Smooth muscle cell (in vitro differentiated cells): Measurements from ENCODE around the gene TMTC1. TPM values are rescaled to one million over a fixed set of nuclear protein-coding genes. Genes with fewer than 3 reads are reported as not detected.

Experiments used
- DNase-seq: peaks from one replicate; lab custom pipeline; 2025; ENCODE audit not compliant: unreplicated experiment; lab: John Stamatoyannopoulos, UW
- H2AFZ ChIP-seq: fragments of 200-600 bp; sonication (generic); 2 replicates; pipeline ENCODE4 v1.6.0; 2016; ENCODE audit warnings: antibody characterized with exemption, low read depth, mild to moderate bottlenecking
- H3F3A ChIP-seq: fragments of 200-600 bp; sonication (generic); 2 replicates; pipeline ENCODE4 v1.6.0; 2017; ENCODE audit warnings: antibody characterized with exemption, low read depth
- H3K27ac ChIP-seq: fragments of 200-600 bp; sonication (generic); 2 replicates; pipeline ENCODE4 v1.5.1; 2016; ENCODE audit warnings: low read depth, mild to moderate bottlenecking
- H3K27me3 ChIP-seq: fragments of 200-600 bp; sonication (generic); 2 replicates; pipeline ENCODE4 v1.6.1; 2016; ENCODE audit warnings: low read depth, mild to moderate bottlenecking
- H3K36me3 ChIP-seq: fragments of 200-600 bp; sonication (generic); 2 replicates; pipeline ENCODE4 v1.5.1; 2016; ENCODE audit warnings: low read depth
- H3K4me1 ChIP-seq: fragments of 200-600 bp; sonication (generic); 2 replicates; pipeline ENCODE4 v1.5.1; 2016; ENCODE audit warnings: low read depth
- H3K4me2 ChIP-seq: fragments of 200-600 bp; sonication (generic); 2 replicates; pipeline ENCODE4 v1.6.0; 2016; ENCODE audit warnings: mild to moderate bottlenecking
- H3K4me3 ChIP-seq: fragments of 200-600 bp; sonication (generic); 2 replicates; pipeline ENCODE4 v1.5.1; 2016; ENCODE audit warnings: mild to moderate bottlenecking
- H3K79me2 ChIP-seq: fragments of 200-600 bp; sonication (generic); 2 replicates; pipeline ENCODE4 v1.6.0; 2016; ENCODE audit warnings: low read depth, mild to moderate bottlenecking
- H3K9ac ChIP-seq: fragments of 200-600 bp; sonication (generic); 2 replicates; pipeline ENCODE4 v1.6.0; 2016; ENCODE audit warnings: low read depth
- H3K9me3 ChIP-seq: fragments of 200-600 bp; sonication (generic); replicated peaks from 2 replicates; pipeline ENCODE4 v1.5.1; 2016; ENCODE audit warnings: low read depth
- H4K20me1 ChIP-seq: fragments of 200-600 bp; sonication (generic); 2 replicates; pipeline ENCODE4 v1.6.0; 2016; ENCODE audit warnings: low read depth
- CTCF ChIP-seq: fragments of 200-600 bp; sonication (generic); IDR thresholded peaks from 2 replicates; pipeline ENCODE4 v1.5.1; 2017; ENCODE audit warnings: borderline replicate concordance, mild to moderate bottlenecking, antibody characterized with exemption; ENCODE audit not compliant: insufficient read depth, poor library complexity, severe bottlenecking
- WGBS: methylation state at CpG from one replicate; pipeline ENCODE4 v1.1.7; 2016; ENCODE audit warnings: low lambda C conversion rate; 5-methylcytosine and 5-hydroxymethylcytosine counted together
- polyA plus RNA-seq: library from polyadenylated mRNA; unstranded; fragments of >200 nt; fragmentation: Nextera tagmentation; extraction: Ambion mirVana; gene quantifications from 2 replicates; pipeline ENCODE4 v1.2.1, GENCODE V29; 2016
- total RNA-seq: library from RNA; depleted of rRNA; stranded (reverse); fragments of >200 nt; gene quantifications from 2 replicates; pipeline ENCODE4 v1.2.3, GENCODE V29; 2014

TMTC1 gene
- total and polyA plus RNA-seq, 2 experiments from 2014 or later = 3.5 to 8.7 TPM

- Histone ChIP-seq H2AFZ (no peak overlapping the region), H3K27me3 (no peaks in the 10 kb centered on the region), H3F3A (no peaks in the 10 kb centered on the region), H3K4me3 (no peak overlapping the region), H3K36me3 (no peaks in the 10 kb centered on the region), H3K9ac (no peak overlapping the region), H3K79me2 (no peaks in the 10 kb centered on the region), H3K4me1 (no peaks in the 10 kb centered on the region), H4K20me1 (no peaks in the 10 kb centered on the region), H3K9me3 (no peaks in the 10 kb centered on the region), H3K27ac (no peak overlapping the region), H3K4me2 (no peak overlapping the region)
- no peak for DNase-seq
- WGBS = 89% methylated on average over 3 of the region's 3 CpGs
- TF ChIP-seq CTCF = no peak
These were observed 278.6 kb downstream of the TMTC1 start for GRCh38 chr12:29505122-29505521.

GRCh38 chr12:29503283-29503682 is 280.5 kb downstream of the TMTC1 start:
- no peak overlapping the region for H3K27ac ChIP-seq
- no peak overlapping the region for H3K9ac ChIP-seq
- no peaks in the 10 kb centered on the region for H3K9me3 ChIP-seq
- H4K20me1 ChIP-seq = no peaks in the 10 kb centered on the region
- no peak overlapping the region for H3K4me3 ChIP-seq
- no peaks in the 10 kb centered on the region for H3K27me3 ChIP-seq
- H3F3A ChIP-seq = no peaks in the 10 kb centered on the region
- no peak for DNase-seq
- H3K4me2 ChIP-seq = no peak overlapping the region
- no peaks in the 10 kb centered on the region for H3K36me3 ChIP-seq
- no peak overlapping the region for H2AFZ ChIP-seq
- no peaks in the 10 kb centered on the region for H3K79me2 ChIP-seq
- no peak for TF ChIP-seq CTCF
- no peaks in the 10 kb centered on the region for H3K4me1 ChIP-seq

- Histone ChIP-seq H3K36me3 (no peaks in the 10 kb centered on the region), H3K4me3 (no peak overlapping the region), H3F3A (no peaks in the 10 kb centered on the region), H3K4me1 (no peaks in the 10 kb centered on the region), H3K79me2 (no peaks in the 10 kb centered on the region), H4K20me1 (no peaks in the 10 kb centered on the region), H3K9me3 (no peaks in the 10 kb centered on the region), H3K27ac (no peak overlapping the region), H2AFZ (no peak overlapping the region), H3K27me3 (no peaks in the 10 kb centered on the region), H3K9ac (no peak overlapping the region), H3K4me2 (no peak overlapping the region)
- DNase-seq = no peak
- WGBS = 98% methylated on average over 3 of the region's 3 CpGs
- TF ChIP-seq CTCF = no peak
These were observed 284.5 kb downstream of the TMTC1 start for GRCh38 chr12:29499235-29499634.

- no peak within 1 kb of the TSS for H3K4me3 ChIP-seq
- H3K9me3 ChIP-seq = no peaks in the 10 kb centered on the region
- H3F3A ChIP-seq = no peaks in the 10 kb centered on the region
- no peak for DNase-seq
- no peaks in the 10 kb centered on the region for H4K20me1 ChIP-seq
- H3K4me2 ChIP-seq = no peak within 1 kb of the TSS
- no peaks in the 10 kb centered on the region for H3K4me1 ChIP-seq
- no peaks in the 10 kb centered on the region for H3K79me2 ChIP-seq
- TF ChIP-seq CTCF = no peak
- WGBS = 95% methylated on average over 18 of the region's 18 CpGs
- no peaks in the 10 kb centered on the region for H3K27me3 ChIP-seq
- no peaks in the 10 kb centered on the region for H3K36me3 ChIP-seq
- no peak within 1 kb of the TSS for H3K9ac ChIP-seq
- no peak within 1 kb of the TSS for H3K27ac ChIP-seq
- no peak within 1 kb of the TSS for H2AFZ ChIP-seq
These were observed 286.2 kb downstream of the TMTC1 start, which contains the start of gene OVCH1 for GRCh38 chr12:29497588-29497987. OVCH1 (minus strand) TSS chr12:29497686; CDS start chr12:29497686, 0 bp downstream.
